ENCODE results near the gene AGL. TPM values are rescaled to one million over a fixed set of nuclear protein-coding genes. Genes with fewer than 3 reads are reported as not detected.
"Not testable (repeated sequence)": the region's sequence is repeated elsewhere in the genome, so short reads cannot be mapped to it uniquely, and the experiment has no call there.

AGL gene
- total RNA-seq, 2 donors from 2014 or later = 20.2 to 45.4 TPM

DNA sequence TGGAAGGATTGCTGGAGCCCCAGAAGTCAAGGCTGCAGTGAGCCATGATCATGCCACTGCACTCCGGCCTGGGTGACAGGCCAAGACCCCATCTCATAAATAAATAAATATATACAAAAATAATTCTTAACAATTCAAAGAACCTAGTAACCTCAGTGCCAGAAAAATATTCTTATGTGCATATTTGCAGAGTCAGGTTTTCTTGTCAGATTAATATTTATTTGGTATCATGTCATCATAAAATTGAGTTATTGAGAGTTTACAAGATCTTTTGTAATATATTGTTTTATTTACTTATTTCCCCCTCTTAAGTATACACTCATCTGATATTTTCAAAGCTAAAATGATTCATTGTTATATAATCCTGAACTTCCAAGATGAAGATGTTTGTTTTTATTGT is 24.5 kb upstream of the AGL start:
- Histone ChIP-seq H3K27me3 (no peaks in the 10 kb centered on the region), H3K27ac (no peak overlapping the region), H3K4me3 (no peak overlapping the region), H3K36me3 (no peaks in the 10 kb centered on the region), H3K9me3 (peaks cover 0 to 4% of the 10 kb centered on the region in 2 donors), H3K4me1 (no peaks in the 10 kb centered on the region)
- TF ChIP-seq, protein P1, sequence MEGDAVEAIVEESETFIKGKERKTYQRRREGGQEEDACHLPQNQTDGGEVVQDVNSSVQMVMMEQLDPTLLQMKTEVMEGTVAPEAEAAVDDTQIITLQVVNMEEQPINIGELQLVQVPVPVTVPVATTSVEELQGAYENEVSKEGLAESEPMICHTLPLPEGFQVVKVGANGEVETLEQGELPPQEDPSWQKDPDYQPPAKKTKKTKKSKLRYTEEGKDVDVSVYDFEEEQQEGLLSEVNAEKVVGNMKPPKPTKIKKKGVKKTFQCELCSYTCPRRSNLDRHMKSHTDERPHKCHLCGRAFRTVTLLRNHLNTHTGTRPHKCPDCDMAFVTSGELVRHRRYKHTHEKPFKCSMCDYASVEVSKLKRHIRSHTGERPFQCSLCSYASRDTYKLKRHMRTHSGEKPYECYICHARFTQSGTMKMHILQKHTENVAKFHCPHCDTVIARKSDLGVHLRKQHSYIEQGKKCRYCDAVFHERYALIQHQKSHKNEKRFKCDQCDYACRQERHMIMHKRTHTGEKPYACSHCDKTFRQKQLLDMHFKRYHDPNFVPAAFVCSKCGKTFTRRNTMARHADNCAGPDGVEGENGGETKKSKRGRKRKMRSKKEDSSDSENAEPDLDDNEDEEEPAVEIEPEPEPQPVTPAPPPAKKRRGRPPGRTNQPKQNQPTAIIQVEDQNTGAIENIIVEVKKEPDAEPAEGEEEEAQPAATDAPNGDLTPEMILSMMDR (IDR thresholded peaks at IDR 0.05) = no peak
- DNase-seq (ENCODE audit: low spot score) = no peak

DNA sequence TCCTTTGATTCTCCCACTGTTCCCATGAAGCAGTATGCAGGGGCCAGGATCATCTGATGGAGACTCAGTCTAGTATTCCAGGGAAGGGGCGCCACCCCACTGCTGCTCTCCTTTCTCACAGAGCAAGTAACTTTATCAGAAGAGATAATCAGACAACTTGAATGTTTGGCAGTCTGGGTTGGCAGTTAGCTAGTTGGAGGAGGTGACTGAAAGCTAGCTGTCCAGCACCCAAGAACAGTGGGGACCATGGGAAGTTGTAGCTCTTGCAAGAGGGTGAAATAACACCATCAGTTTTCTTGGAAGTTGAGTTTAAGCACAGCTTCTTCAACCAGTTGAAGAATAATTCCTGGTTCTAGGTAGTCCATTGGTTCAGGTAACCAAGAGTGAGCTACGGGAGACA is 22.2 kb upstream of the AGL start:
- Histone ChIP-seq H3K4me3 (no peak overlapping the region), H3K9me3 (peaks cover 0 to 8% of the 10 kb centered on the region in 2 donors), H3K36me3 (no peaks in the 10 kb centered on the region), H3K27me3 (no peaks in the 10 kb centered on the region), H3K27ac (no peak overlapping the region), H3K4me1 (no peaks in the 10 kb centered on the region)
- TF ChIP-seq, protein P1 (IDR thresholded peaks at IDR 0.05) = no peak
- no peak for DNase-seq (ENCODE audit: low spot score)

DNA sequence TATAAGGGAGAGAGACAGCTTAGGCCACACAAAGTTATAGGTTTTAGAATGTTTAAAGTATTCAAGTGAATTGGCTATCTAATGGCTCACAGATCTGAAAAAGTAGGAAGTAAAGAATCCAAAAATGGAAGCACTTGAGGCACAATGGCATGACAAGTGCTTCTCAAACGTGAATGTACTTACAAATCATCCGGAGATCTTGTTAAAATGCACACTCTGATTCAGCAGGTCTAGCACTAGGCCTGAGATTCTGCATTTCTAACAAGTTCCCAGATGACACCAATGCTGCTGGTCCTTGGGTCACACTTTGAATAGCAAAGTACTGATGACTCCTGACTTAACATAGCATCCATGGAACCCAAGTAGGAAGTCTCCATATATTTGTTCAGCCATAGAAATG is 20.9 kb upstream of the AGL start:
- Histone ChIP-seq H3K4me1 (no peaks in the 10 kb centered on the region), H3K36me3 (no peaks in the 10 kb centered on the region), H3K27me3 (no peaks in the 10 kb centered on the region), H3K9me3 (peaks cover 0 to 8% of the 10 kb centered on the region in 2 donors), H3K27ac (no peak overlapping the region), H3K4me3 (no peak overlapping the region)
- TF ChIP-seq, protein P1 (IDR thresholded peaks at IDR 0.05) = no peak
- no peak for DNase-seq (ENCODE audit: low spot score)

DNA sequence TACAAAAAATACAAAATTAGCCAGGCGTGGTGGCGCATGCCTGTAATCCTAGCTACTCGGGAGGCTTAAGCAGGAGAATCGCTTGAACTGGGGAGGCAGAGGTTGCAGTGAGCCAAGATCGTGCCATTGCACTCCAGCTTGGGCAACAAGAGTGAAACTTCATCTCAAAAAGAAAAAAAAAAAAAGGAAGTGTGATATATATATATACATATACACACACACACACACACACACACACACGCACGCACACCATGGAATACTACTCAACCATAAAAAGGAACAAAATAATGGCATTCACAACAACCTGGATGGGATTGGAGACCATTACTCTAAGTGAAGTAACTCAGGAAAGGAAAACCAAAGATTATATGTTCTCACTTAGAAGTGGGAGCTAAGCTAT is 16.2 kb upstream of the AGL start:
- H3K4me3 ChIP-seq; DNase-seq (ENCODE audit: low spot score); H3K36me3 ChIP-seq; H3K9me3 ChIP-seq; H3K4me1 ChIP-seq; H3K27me3 ChIP-seq; H3K27ac ChIP-seq: not testable (repeated sequence)

DNA sequence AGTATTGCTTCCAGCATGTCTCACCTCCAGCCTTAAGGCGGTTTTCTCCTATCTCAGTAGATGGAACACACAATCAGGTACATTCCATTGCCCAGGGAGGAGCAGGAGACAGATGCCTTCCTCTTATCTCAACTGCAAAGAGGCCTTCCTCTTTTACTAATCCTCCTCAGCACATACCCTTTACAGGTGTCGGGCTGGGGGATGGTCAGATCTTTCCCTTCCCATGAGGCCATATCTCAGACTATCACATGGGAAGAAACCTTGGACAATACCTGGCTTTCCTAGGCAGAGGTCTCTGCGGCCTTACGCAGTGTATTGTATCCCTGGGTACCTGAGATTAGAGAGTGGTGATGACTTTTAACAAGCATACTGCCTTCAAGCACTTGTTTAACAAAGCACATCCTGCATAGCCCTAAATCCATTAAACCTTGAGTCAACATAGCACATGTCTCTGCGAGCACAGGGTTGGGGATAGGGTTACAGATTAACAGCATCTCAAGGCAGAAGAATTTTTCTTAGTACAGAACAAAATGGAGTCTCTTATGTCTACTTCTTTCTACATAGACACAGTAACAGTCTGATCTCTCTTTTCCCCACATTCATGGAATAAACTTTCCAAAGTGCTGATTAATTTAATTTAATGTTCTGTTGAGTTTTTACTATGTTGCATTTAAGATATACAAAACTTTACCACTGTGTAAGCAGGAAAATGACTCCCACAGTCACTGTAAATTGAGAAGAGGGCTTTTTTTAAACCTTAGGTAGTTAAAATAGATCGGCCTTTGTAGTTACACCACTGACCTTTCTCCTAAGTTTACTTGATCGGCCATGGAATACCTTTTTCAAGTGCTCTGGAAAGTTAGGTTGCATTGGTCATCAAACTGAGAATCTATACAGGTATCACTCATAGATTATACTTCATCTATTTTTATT is 13.7 kb upstream of the AGL start:
- not testable (repeated sequence) for H3K27ac ChIP-seq; H3K4me3 ChIP-seq; H3K4me1 ChIP-seq; H3K9me3 ChIP-seq; DNase-seq (ENCODE audit: low spot score); H3K36me3 ChIP-seq; H3K27me3 ChIP-seq

DNA sequence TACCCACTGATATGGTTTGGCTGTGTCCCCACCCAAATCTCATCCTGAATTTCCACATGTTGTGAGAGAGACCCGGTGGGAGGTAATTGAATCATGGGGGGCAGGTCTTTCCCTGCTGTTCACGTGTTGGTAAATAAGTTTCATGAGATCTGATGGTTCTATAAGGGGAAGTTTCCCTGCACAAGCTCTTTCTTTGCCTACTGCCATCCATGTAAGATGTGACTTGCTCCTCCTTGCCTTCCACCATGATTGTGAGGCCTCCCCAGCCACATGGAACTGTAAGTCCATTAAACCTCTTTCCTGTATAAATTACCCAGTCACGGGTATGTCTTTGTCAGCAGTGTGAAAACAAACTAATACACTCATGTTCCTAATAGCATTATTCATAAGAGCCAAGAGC is 9.8 kb upstream of the AGL start:
- H3K27ac ChIP-seq; H3K4me1 ChIP-seq; DNase-seq (ENCODE audit: low spot score); H3K27me3 ChIP-seq; H3K9me3 ChIP-seq; H3K4me3 ChIP-seq; H3K36me3 ChIP-seq: not testable (repeated sequence)

DNA sequence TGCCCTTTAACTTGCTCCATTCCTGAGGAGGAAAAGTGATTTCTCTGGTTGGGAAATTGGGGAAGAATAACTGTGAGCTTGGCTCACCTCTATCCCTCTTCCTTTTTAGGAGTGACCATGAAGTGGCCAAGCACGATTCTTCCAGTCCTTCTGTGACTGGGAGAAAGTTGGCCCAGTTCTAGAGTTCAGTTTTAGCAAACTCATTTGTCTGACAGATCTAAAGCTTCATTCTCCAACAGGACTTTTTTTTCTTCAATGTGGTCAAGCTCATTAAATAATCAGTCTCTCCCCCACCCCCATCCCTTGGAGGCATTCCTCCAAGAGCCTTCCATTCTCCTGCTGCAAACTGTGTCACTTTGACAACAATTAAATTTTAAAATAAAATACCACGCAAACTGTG is 6.4 kb upstream of the AGL start:
- TF ChIP-seq, protein P1 (IDR thresholded peaks at IDR 0.05) = no peak
- no peak for DNase-seq (ENCODE audit: low spot score)
- H3K4me3 ChIP-seq = no peak overlapping the region
- H3K4me1 ChIP-seq = peaks cover 0 to 7% of the 10 kb centered on the region in 2 donors
- no peaks in the 10 kb centered on the region for H3K27me3 ChIP-seq
- no peak overlapping the region for H3K27ac ChIP-seq
- H3K36me3 ChIP-seq = no peaks in the 10 kb centered on the region
- H3K9me3 ChIP-seq = no peaks in the 10 kb centered on the region

DNA sequence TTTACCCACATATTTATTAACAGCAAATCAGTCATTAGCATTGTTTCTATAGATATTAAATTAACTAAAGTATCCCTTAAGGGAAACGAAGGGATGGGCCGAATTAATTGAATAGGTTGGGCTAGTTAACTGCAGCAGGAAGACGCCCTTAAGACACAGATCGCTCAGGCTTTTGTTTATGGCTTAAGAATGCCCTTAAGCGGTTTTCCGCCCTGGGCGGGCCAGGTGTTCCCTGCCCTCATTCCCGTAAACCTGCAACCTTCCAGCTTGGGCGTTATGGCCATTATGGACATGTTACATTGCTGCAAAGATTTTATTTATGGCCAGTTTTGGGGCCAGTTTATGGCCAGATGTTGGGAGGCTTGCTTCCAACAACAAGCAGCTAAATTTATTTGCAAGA is 5.0 kb upstream of the AGL start:
- not testable (repeated sequence) for H3K4me3 ChIP-seq, H3K36me3 ChIP-seq, H3K9me3 ChIP-seq

More for the DNA sequence above, 5.0 kb upstream of the AGL start:
- DNase-seq (ENCODE audit: low spot score); H3K27me3 ChIP-seq; H3K27ac ChIP-seq: not testable (repeated sequence)
- H3K4me1 ChIP-seq = peaks cover 0 to 14% of the 10 kb centered on the region in 2 donors
